ENCODE results near the gene TP53.
A peak's percentile ranks its signal among the peaks of the same experiment; 100 is the strongest.

The TP53 gene

DNA sequence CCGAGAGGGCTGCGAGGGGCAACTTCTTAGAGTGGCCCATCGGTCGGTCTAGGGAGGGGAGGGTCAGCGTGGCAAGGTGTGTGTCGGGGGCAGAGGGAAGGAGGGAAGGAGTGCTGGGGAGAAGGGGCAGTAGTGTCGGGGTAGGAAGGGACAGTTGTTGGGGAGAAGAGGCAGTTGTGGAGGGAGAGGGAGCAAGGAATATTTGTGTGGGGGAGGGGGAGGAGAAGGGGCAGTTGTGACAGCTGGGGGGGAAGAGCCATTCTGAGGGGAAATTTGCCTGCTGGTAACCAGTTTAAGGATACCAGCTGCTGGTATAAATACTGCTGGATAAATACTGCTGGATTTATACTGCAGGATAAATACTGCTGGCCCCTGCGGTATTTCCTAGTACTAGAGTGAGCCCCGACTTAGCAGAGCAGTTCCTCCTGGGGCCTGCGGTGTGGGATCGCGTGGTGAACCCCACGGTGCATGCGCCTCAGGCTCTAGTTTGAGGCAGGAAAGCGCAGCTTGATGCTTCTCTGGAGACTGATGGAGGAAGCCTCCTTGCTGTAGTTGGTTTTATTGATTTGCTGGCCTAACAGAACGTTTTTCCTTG lies 30.6 kb upstream of the TP53 start:
- TF ChIP-seq, protein P1, sequence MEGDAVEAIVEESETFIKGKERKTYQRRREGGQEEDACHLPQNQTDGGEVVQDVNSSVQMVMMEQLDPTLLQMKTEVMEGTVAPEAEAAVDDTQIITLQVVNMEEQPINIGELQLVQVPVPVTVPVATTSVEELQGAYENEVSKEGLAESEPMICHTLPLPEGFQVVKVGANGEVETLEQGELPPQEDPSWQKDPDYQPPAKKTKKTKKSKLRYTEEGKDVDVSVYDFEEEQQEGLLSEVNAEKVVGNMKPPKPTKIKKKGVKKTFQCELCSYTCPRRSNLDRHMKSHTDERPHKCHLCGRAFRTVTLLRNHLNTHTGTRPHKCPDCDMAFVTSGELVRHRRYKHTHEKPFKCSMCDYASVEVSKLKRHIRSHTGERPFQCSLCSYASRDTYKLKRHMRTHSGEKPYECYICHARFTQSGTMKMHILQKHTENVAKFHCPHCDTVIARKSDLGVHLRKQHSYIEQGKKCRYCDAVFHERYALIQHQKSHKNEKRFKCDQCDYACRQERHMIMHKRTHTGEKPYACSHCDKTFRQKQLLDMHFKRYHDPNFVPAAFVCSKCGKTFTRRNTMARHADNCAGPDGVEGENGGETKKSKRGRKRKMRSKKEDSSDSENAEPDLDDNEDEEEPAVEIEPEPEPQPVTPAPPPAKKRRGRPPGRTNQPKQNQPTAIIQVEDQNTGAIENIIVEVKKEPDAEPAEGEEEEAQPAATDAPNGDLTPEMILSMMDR (conservative IDR thresholded peaks at IDR 0.05): no peak
- H3K27ac ChIP-seq: no peak overlapping the region

DNA sequence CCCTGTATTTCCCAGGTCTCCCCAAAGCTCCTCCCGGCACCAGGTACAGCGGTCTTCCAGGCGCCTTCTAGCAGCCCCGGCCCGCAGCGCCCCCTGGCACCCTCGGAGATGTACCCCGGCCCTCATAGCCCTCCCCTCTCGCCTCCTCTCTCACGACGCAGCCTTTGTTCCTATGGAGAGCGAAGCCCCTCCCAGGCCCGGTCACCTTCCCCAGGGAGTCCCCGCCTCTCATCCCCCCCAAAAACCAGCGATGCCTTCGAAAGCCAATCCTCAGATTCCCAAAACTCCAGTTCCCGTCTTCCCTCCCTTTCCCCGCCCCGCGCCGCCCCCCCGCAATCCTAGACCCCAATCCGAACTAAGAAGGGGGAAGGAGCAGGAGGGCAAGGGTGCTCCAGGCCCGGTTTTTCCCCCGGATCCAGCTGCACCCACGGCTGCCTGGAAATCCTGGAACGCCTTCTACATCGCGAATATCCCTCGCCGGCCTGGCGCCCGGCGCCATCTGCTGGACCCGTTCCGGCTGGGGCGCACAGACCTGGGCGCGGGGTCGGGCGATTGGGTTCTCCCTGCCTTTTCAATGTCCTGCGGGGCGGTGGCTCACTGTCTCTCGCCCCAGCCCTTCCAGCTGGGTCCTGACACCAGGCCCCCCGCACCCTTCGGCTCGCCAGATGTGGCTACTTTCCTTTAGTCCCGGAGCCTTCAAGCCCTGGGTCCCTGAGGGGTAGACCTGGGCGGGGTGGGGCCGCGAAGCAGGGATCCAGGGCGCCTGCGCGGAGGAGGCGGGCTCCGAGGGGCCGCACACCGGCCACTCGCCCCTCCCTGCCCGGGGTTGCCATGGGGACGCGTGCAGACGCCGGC lies 29.8 kb upstream of the TP53 start, which contains the start of gene DNAH2:
DNAH2 (plus strand) TSS at position 844 of the 855 bp plus-strand sequence. CDS start 1,991 bp downstream, outside the sequence.
- peak within 1 kb of the TSS; percentile 63 for H3K27ac ChIP-seq
- TF ChIP-seq, protein P1 (conservative IDR thresholded peaks at IDR 0.05): peak; percentile 59

DNA sequence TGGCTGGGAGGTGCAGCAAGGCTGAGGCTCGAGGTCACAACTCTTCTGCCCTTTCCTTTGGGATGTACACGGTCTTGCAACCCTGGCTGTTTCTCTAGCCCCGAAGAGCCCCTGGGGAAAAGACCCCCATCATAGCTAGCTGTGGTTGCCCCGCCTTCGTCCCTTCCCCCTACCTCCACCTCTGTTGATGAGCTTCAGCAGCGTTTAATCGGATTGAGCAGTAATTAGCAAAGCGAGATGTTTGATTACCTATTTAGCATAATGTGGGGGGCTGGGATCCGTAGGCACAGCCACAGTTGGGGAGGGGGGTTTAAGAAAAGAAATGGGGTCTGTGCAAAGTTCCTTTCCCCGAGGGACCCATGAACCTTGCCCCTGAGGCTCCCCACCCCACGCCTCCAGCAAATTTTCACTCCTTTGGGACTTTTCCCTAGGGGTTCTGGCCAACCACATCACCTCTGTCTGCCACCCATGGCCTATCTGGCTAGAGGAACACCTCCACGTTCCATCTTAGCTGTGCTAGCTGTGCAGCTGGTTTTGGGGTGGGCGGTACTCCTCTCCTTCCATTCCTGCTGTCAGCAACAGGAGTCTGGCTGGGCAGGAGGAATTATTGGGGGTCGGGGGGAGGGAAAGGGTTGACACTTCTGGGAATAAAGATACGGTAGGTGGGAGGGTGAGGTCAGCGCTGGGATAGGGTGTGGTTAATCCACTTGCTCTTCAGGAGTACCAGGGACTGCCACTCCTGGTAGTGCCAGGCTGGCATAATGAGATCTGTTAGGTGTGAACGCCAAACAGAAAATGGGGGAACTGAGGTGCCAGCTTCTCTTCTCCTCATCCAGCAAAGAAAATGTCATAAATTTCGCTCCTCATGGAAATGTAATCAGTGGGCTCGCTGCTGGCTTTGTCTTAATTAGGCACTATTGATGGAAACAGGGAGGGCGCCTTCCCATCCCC lies 28.9 kb upstream of the TP53 start:
- TF ChIP-seq, protein P1 (conservative IDR thresholded peaks at IDR 0.05): no peak
- H3K27ac ChIP-seq: peak overlapping the region; percentile 63; the same call in 1 of the 2 replicates

DNA sequence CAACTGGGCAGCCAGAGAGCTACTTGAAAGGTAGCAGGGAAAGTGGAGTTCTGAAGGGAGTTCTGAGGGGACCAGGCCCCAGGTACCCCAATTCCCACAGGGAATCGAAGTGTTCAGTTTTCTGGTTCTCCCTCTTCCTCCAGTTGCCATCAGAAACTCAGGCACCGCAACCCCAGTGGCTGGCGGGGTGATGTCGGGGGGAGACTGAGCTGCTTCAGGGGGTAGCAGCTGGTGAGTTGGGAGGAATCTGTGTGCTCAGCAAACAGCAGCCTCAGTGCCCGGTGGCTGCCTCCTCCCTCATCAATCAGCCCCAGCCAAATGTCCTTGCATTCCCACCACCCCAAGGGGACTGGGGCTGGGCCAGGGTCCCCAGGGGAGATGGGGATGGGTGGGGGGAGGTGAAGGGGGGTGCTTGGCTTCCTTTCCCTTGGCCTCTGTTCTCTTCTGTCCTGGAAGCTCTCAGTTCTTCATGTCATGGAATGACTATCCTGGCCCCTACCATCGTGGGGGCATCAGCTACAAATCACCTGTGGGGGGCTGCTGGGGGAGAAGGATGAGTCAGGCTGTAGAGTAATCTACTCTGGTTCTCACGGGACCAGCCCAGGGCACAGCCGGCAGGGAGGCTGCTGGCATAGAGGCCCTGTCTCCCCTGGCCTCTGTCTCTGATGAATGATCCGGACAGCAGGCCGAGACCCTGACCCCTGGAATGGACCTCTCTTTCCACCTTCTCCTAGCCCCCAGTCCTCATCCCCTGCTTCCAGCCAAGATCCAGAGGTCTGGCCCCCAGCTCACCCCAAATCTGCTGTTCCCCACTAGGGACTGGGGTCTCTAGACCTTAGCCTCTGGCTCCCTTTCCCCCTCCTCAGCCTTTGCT lies 27.7 kb upstream of the TP53 start:
- TF ChIP-seq, protein P1 (conservative IDR thresholded peaks at IDR 0.05): no peak

DNA sequence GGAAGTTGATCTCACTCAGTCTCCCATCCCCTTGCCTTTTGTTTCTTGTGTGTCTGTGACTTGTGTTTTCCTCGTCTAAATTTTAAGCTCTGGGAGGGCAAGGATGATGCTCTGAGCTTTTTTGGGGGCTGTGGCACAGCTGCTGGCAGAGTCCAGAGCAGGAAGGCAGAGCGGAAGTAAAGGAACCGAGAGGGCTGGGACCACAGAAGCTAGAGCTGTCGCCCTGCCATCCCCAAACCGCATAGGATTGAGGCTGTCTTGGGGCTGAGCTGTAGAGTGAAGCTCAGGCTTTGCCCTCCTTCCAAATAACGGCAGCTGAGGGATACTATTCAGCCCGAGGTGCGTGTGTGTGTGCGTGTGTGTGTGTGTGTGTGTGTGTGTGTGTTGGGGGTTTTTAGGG lies 26.5 kb upstream of the TP53 start:
- no peak overlapping the region for H3K27ac ChIP-seq

More for the DNA sequence above, 27.7 kb upstream of the TP53 start:
- H3K27ac ChIP-seq: no peak overlapping the region

DNA sequence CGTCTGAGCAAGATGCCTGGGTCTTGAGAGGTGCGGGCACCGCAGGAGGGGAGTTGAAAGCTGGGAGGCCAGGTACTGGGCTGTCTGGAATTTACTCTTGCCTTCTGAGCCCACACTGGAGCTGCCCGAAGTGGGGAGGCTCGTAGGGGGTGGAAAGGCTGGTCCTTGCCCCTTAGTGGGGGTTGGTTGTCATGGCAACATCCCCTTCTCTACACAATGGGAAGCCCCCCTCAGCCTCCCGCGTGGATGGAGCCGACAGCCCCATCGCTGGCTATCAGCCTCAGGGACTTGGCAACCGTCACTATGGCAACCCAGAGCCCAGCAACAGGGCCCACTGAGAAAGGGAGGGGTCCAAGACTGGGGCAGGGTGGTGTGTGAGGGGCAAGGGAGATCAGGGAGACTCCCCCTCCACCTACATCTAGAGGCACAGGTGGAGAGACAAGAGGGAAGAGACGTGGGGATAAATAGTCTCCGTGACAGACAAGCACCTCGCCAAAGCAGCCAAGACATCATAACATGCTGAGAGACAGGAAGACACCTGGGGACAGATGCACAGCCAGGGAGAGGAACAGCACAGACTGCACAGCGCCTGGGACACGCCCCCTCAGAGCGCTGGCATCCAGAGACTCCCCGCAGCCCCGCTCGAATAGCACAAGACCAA lies 25.0 kb upstream of the TP53 start:
- no peak overlapping the region; the same call in 1 of the 2 replicates for H3K27ac ChIP-seq
- TF ChIP-seq, protein P1 (conservative IDR thresholded peaks at IDR 0.05): no peak

More for the DNA sequence above, 26.5 kb upstream of the TP53 start:
- TF ChIP-seq, protein P1 (conservative IDR thresholded peaks at IDR 0.05): no peak
